ENCODE results near the gene DOK3.

DNA sequence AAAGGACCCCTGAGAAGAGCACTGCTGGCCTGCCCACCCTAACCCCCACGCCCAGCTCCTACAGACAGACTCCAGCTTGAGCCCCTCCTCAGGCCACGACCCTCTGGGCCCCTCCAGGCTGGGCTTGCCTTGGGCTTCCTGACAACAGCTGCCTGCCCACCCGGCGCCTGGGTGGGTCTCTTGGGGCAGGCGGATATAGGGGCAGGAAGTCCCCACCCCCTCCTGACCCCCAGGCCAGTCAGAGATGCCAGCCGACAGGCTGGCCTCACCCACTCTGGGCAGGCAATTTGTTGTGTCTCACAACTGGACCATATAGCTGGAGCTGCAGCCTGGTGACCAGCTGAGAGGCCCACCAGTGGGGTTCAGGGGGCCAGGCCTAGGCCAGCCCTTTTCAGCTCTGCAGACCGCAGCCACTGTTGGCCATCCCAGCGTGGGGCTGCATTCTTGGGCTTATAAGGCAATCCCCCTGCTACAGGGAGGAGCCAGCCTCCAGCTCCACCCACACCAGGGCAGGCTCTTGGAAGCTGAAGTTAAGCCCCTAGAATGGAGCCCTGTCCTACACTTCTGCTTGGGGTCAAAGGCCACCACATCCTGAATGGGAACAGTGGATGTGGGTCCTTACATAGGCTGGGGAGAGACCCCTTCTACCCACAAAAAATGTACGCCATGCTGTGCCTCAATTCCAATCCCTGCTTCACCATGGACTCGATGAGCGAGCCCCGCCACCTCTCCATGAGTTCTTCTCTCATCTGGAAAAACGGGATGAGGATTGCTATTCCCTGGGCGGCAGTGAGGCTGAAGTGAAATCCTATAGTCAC is 14.2 kb downstream of the DOK3 start:
- TF ChIP-seq, protein P1, sequence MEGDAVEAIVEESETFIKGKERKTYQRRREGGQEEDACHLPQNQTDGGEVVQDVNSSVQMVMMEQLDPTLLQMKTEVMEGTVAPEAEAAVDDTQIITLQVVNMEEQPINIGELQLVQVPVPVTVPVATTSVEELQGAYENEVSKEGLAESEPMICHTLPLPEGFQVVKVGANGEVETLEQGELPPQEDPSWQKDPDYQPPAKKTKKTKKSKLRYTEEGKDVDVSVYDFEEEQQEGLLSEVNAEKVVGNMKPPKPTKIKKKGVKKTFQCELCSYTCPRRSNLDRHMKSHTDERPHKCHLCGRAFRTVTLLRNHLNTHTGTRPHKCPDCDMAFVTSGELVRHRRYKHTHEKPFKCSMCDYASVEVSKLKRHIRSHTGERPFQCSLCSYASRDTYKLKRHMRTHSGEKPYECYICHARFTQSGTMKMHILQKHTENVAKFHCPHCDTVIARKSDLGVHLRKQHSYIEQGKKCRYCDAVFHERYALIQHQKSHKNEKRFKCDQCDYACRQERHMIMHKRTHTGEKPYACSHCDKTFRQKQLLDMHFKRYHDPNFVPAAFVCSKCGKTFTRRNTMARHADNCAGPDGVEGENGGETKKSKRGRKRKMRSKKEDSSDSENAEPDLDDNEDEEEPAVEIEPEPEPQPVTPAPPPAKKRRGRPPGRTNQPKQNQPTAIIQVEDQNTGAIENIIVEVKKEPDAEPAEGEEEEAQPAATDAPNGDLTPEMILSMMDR (conservative IDR thresholded peaks at IDR 0.05), result no peak
- TF ChIP-seq ZFX (IDR thresholded peaks at IDR 0.05), result no peak
